Heart right ventricle (tissue), 16 donors: Measurements from ENCODE around the gene USO1. TPM values are rescaled to one million over a fixed set of nuclear protein-coding genes. Genes with fewer than 3 reads are reported as not detected.
A peak's percentile ranks its signal among the peaks of the same experiment; 100 is the strongest.

Experiments used
- ATAC-seq, 8 donors: fragments of 200-7000 bp; cut with Tn5 transposase; one replicate each; pipeline ENCODE4 v1.9.1; 2020; ENCODE audit warnings: mild to moderate bottlenecking in 8 of 8, moderate library complexity in 8 of 8, moderate number of reproducible peaks in 1 of 8
- DNase-seq, 2 donors: peaks; one replicate each; pipeline ENCODE4 v3.0.0-alpha.2; 2020
- H3K27ac ChIP-seq, 10 donors: fragments of 200-600 bp; sonication (generic) in 2 of 10; one replicate each; pipeline versions ENCODE4 v1.5.0 to v1.8.0; 2020 to 2022; ENCODE audit warnings: mild to moderate bottlenecking in 3 of 10
- H3K27me3 ChIP-seq, 7 donors: fragments of 200-600 bp; one replicate each; pipeline ENCODE4 v1.8.0; 2021 to 2022; ENCODE audit warnings: mild to moderate bottlenecking in 2 of 7
- H3K36me3 ChIP-seq, 9 donors: fragments of 200-600 bp; sonication (generic) in 1 of 9; one replicate each; pipeline versions ENCODE4 v1.5.0 to v1.8.0; 2020 to 2022; ENCODE audit warnings: mild to moderate bottlenecking in 2 of 9
- H3K4me1 ChIP-seq, 9 donors: fragments of 200-600 bp; sonication (generic) in 1 of 9; one replicate each; pipeline versions ENCODE4 v1.5.0 to v1.8.0; 2020 to 2022; ENCODE audit warnings: mild to moderate bottlenecking in 4 of 9
- H3K4me3 ChIP-seq, 10 donors: fragments of 200-600 bp; sonication (generic) in 2 of 10; one replicate each; pipeline versions ENCODE4 v1.5.0 to v1.8.0; 2020 to 2022; ENCODE audit warnings: mild to moderate bottlenecking in 7 of 10, moderate library complexity in 2 of 10
- H3K9me3 ChIP-seq, 11 donors: fragments of 200-600 bp in 10 of 11; sonication (generic) in 2 of 11; one replicate each; pipeline versions ENCODE4 v1.5.0 to v1.8.0; 2013 to 2022; ENCODE audit warnings: mild to moderate bottlenecking in 2 of 11, control low read depth in 1 of 11, moderate library complexity in 1 of 11
- WGBS, 2 donors: extraction: QIAGEN DNeasy Blood & Tissue Kit; methylation state at CpG; one replicate each; pipeline ENCODE4 v1.1.7; 2013; ENCODE audit warnings: inconsistent platforms in 1 of 2; 5-methylcytosine and 5-hydroxymethylcytosine counted together
- intact Hi-C, 10 donors: fragments of 100-400 bp; cut with DNase I; formaldehyde crosslinking; loops; one replicate each; pipeline versions ENCODE4 v1.11.1 to v1.14.2; 2022
- polyA plus RNA-seq, 2 donors: library from polyadenylated mRNA; stranded (reverse); fragments of 200-250 nt; gene quantifications; one replicate each; pipeline ENCODE4 v1.2.3, GENCODE V29; 2013
- total RNA-seq, 10 donors: library from RNA; stranded (reverse); fragmentation: NEBNext Ultra II Directional in 3 of 10; extraction: Animal tissue kit (Norgen Biotek cat#: 25700) in 3 of 10; gene quantifications; one replicate each; pipeline versions ENCODE4 v1.2.1 to v1.2.4, GENCODE V29; 2021 to 2023
- TF ChIP-seq, protein P1 (sequence below), 9 donors: fragments of 200-600 bp; sonication (generic) in 2 of 9; IDR thresholded peaks; one replicate each; pipeline versions ENCODE4 v1.5.0 to v1.8.0; 2021 to 2022; ENCODE audit warnings: antibody characterized with exemption in 9 of 9, mild to moderate bottlenecking in 5 of 9, moderate library complexity in 1 of 9
- donor health status: Arrhythmogenic right ventricular cardiomyopathy.
- donor health status: ischemic (EF 13 %, LVEDD 7.1; RV severe dilation, severe dysfunction).
- donor health status: healthy with polysubstance abuse.
- donor health status: DM: no; HTN: yes; CAD: no.
- donor health status: DM: no; HTN: no; CAD: no.
- donor health status: ischemic (EF 25% LVEDD 6.9; RV normal size, moderate dysfunction).
- donor health status: ischemic (EF 25% LVEDD 5.7; RV mildly dilated, moderate dysfunction).
- donor health status: healthy.
- donor health status: DM: yes; HTN: yes; CAD: no.
- donor health status: Ischemic cardiomyopathy.
- donor health status: ischemic (EF 35%, LVEDD 5.7; RV mildly dilated, moderate dysfunction).
- donor health status: nonischemic (EF 11% LVEDD 7.7; RV severe dilation, severe dysfunction).
- donor health status: DM: yes; HTN: yes; CAD: no.
- donor health status: PGD.
- donor health status: ischemic (EF 29% LVEDD 5.4; RV normal size, mild dysfunction).
- donor health status: nonischemic (EF 23%, LVEDD 6.1; RV moderate dilation, normal function).

Gene USO1
- total and polyA plus RNA-seq, 12 donors, result 43.8 to 98.7 (median 79.6) TPM

DNA sequence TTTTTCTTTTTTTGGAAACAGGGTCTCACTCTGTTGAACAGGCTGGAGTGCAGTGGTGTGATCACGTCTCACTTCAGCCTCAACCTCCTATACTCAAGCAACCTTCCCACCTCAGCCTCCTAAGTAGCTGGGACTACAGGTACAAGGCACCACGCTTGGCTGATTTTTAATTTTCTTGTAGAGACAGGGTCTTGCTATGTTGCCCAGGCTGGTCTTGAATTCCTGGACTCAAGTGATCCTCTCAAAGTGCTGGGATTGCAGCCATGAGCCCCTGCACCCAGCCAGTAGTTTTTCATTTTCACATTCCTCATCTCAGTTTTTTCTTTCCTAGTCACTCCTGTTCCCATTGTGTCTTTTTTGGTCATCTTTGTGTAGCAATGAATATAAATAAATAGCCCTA is 11.1 kb downstream of the USO1 start:
- DNase-seq, result no peak
- ATAC-seq, result no peak
- Histone ChIP-seq H3K4me1 (peaks cover 0 to 35% (median 22%) of the 10 kb centered on the region in 9 donors), H3K27me3 (no peaks in the 10 kb centered on the region), H3K9me3 (peaks cover 0 to 14% (median 0%) of the 10 kb centered on the region in 11 donors), H3K4me3 (no peak overlapping the region), H3K36me3 (peaks cover 0 to 13% (median 0%) of the 10 kb centered on the region in 9 donors), H3K27ac (no peak overlapping the region)
- intact Hi-C loops, result no loop called here
- TF ChIP-seq, protein P1, sequence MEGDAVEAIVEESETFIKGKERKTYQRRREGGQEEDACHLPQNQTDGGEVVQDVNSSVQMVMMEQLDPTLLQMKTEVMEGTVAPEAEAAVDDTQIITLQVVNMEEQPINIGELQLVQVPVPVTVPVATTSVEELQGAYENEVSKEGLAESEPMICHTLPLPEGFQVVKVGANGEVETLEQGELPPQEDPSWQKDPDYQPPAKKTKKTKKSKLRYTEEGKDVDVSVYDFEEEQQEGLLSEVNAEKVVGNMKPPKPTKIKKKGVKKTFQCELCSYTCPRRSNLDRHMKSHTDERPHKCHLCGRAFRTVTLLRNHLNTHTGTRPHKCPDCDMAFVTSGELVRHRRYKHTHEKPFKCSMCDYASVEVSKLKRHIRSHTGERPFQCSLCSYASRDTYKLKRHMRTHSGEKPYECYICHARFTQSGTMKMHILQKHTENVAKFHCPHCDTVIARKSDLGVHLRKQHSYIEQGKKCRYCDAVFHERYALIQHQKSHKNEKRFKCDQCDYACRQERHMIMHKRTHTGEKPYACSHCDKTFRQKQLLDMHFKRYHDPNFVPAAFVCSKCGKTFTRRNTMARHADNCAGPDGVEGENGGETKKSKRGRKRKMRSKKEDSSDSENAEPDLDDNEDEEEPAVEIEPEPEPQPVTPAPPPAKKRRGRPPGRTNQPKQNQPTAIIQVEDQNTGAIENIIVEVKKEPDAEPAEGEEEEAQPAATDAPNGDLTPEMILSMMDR (IDR thresholded peaks at IDR 0.05), result no peak
- WGBS, 2 donors, result 94 to 96% methylated on average over 2 of the region's 2 CpGs

DNA sequence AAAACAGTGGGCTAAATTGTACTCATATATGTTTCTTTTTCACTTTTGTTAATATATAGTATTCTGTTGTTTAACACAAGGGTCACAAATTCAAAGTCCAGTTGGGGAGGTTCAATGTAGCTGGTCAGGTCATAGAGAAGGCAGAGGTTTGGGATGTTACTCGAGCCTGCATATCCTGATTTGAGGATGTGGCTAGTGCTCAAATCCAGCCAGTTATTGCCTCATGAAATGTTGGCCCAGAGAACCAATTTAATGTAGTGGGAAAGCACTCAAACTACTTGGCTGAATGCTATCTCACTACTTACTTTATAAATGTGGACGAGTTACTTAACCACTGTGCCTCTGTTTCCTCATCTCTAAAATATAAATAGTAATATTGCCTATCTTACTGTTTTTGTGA is 12.5 kb downstream of the USO1 start:
- TF ChIP-seq, protein P1 (IDR thresholded peaks at IDR 0.05), result no peak
- intact Hi-C loops, result no loop called here
- 27 to 36% methylated on average over 2 of the region's 2 CpGs for WGBS, 2 donors
- ATAC-seq (peak in 4 of 8 donors; percentile 40 to 68 (median 52)), DNase-seq (no peak)
- Histone ChIP-seq H3K27ac (peak overlapping the region in 3 of 10 donors; percentile 4 to 35 (median 19)), H3K4me3 (no peak overlapping the region), H3K9me3 (peaks cover 0 to 14% (median 0%) of the 10 kb centered on the region in 11 donors), H3K36me3 (peaks cover 0 to 17% (median 2%) of the 10 kb centered on the region in 9 donors), H3K4me1 (peaks cover 0 to 25% (median 16%) of the 10 kb centered on the region in 9 donors), H3K27me3 (no peaks in the 10 kb centered on the region)

GRCh38 chr4:75737398-75737797 is 13.0 kb downstream of the USO1 start:
- ATAC-seq (peak in 4 of 8 donors; percentile 59 to 72 (median 68)), DNase-seq (no peak)
- Histone ChIP-seq H3K4me1 (peaks cover 0 to 26% (median 16%) of the 10 kb centered on the region in 9 donors), H3K27ac (peak overlapping the region in 5 of 10 donors; percentile 4 to 35 (median 19)), H3K27me3 (no peaks in the 10 kb centered on the region), H3K36me3 (peaks cover 0 to 22% (median 5%) of the 10 kb centered on the region in 9 donors), H3K9me3 (peaks cover 0 to 14% (median 0%) of the 10 kb centered on the region in 11 donors), H3K4me3 (no peak overlapping the region)
- 76 to 80% methylated on average over 2 of the region's 2 CpGs for WGBS, 2 donors
- intact Hi-C loops, result no loop called here
- TF ChIP-seq, protein P1 (IDR thresholded peaks at IDR 0.05), result no peak

- no peaks in the 10 kb centered on the region for H3K27me3 ChIP-seq
- H3K27ac ChIP-seq, result no peak overlapping the region
- ATAC-seq, result no peak
- intact Hi-C loops, result no loop called here
- peaks cover 0 to 46% (median 36%) of the 10 kb centered on the region in 9 donors for H3K4me1 ChIP-seq
- WGBS, 2 donors, result 95 to 97% methylated on average over 2 of the region's 2 CpGs
- TF ChIP-seq, protein P1 (IDR thresholded peaks at IDR 0.05), result no peak
- H3K9me3 ChIP-seq, result no peaks in the 10 kb centered on the region
- peaks cover 0 to 31% (median 5%) of the 10 kb centered on the region in 9 donors for H3K36me3 ChIP-seq
- no peak for DNase-seq
- H3K4me3 ChIP-seq, result no peak overlapping the region
These were observed 16.6 kb downstream of the USO1 start for GRCh38 chr4:75741027-75741426.
